OCI-LY7 (cell line): Measurements from ENCODE around the gene ZYX. TPM values are rescaled to one million over a fixed set of nuclear protein-coding genes. Genes with fewer than 3 reads are reported as not detected.

ENCODE experiments used
- BruUV-seq: library from RNA; stranded (reverse); fragments of 400-500 nt; replicated peaks from 2 replicates; lab custom pipeline; 2021; lab: Mats Ljungman, UMichigan
- CTCF ChIA-PET: fragments of 300-600 bp; sonication (Branson Sonifier 250); formaldehyde crosslinking; loops from one replicate; lab custom pipeline; 2022; ENCODE audit warnings: antibody characterized with exemption; ENCODE audit not compliant: unreplicated experiment; lab: Charles Lee
- POLR2A ChIA-PET: fragments of 300-600 bp; sonication (Branson Sonifier 250); formaldehyde crosslinking; loops from one replicate; lab custom pipeline; 2022; ENCODE audit warnings: antibody characterized with exemption; lab: Charles Lee
- DNase-seq: peaks from one replicate; pipeline ENCODE4 v3.0.0-alpha.2; 2015; ENCODE audit warnings: low spot score
- H2AFZ ChIP-seq: fragments of 200-600 bp; sonication (generic), shearing (Covaris generic); 2 replicates; pipeline ENCODE4 v1.6.1; 2014; ENCODE audit warnings: mild to moderate bottlenecking, antibody characterized with exemption, low read length, moderate library complexity
- H3K27ac ChIP-seq: fragments of 200-600 bp; sonication (generic); 2 replicates; pipeline ENCODE4 v1.5.1; 2014; ENCODE audit warnings: mixed run types, low read depth, mild to moderate bottlenecking, moderate library complexity, low read length, inconsistent platforms; ENCODE audit not compliant: poor library complexity, severe bottlenecking
- H3K36me3 ChIP-seq: fragments of 200-600 bp; sonication (generic); 2 replicates; pipeline ENCODE4 v1.6.1; 2014; ENCODE audit warnings: mild to moderate bottlenecking, antibody characterized with exemption, low read length, moderate library complexity, mixed read lengths; ENCODE audit not compliant: insufficient read depth
- H3K4me1 ChIP-seq: fragments of 200-600 bp; sonication (generic); 2 replicates; pipeline ENCODE4 v1.5.1; 2014; ENCODE audit warnings: mild to moderate bottlenecking, low read length; ENCODE audit not compliant: insufficient read depth, poor library complexity, severe bottlenecking
- H3K4me2 ChIP-seq: fragments of 200-600 bp; sonication (generic); 2 replicates; pipeline ENCODE4 v1.6.1; 2014; ENCODE audit warnings: mild to moderate bottlenecking, low read length
- H3K4me3 ChIP-seq: fragments of 200-600 bp; sonication (generic); 2 replicates; pipeline ENCODE4 v1.5.1; 2014; ENCODE audit warnings: mild to moderate bottlenecking, low read depth, low read length; ENCODE audit not compliant: poor library complexity, severe bottlenecking
- H3K79me2 ChIP-seq: fragments of 200-600 bp; sonication (generic); 2 replicates; pipeline ENCODE4 v1.6.1; 2016; ENCODE audit warnings: low read depth, mild to moderate bottlenecking, low read length, moderate library complexity, mixed read lengths; ENCODE audit not compliant: insufficient read depth
- H3K9me2 ChIP-seq: fragments of 200-600 bp; sonication (generic); 2 replicates; pipeline ENCODE4 v1.6.1; 2016; ENCODE audit warnings: mild to moderate bottlenecking, low read length, mixed read lengths; ENCODE audit not compliant: insufficient read depth
- H3K9me3 ChIP-seq: fragments of 200-600 bp; sonication (generic); 2 replicates; pipeline ENCODE4 v1.6.1; 2014; ENCODE audit warnings: mild to moderate bottlenecking, mixed run types, low read length, mixed read lengths
- H4K20me1 ChIP-seq: fragments of 200-600 bp; sonication (generic); 2 replicates; pipeline ENCODE4 v1.6.1; 2014; ENCODE audit warnings: mild to moderate bottlenecking, antibody characterized with exemption, low read length, moderate library complexity, mixed read lengths; ENCODE audit not compliant: insufficient read depth
- EZH2phosphoT487 ChIP-seq: fragments of 200-600 bp; sonication (generic); IDR thresholded peaks from 2 replicates; pipeline ENCODE4 v1.6.1; 2018; ENCODE audit warnings: low read depth, borderline replicate concordance, mild to moderate bottlenecking, mixed run types, antibody characterized with exemption, low read length, moderate library complexity, mixed read lengths
- intact Hi-C: fragments of 100-400 bp; cut with micrococcal nuclease; formaldehyde crosslinking; loops from one replicate; pipeline ENCODE4 v1.10.0; 2022; ENCODE audit not compliant: unreplicated experiment
- total RNA-seq, 2 experiments: library from RNA; depleted of rRNA in 1 of 2; stranded (reverse); fragments of >200 nt in 1 of 2; shearing (Covaris generic) in 1 of 2; gene quantifications; 2 replicates each; pipeline ENCODE4 v1.2.3, GENCODE V29; 2014 to 2022
- TF ChIP-seq, protein P1 (sequence below): fragments of 200-600 bp; sonication (generic); conservative IDR thresholded peaks from 2 replicates; pipeline ENCODE4 v1.5.1; 2014; ENCODE audit warnings: mild to moderate bottlenecking, antibody characterized with exemption, low read length, moderate library complexity, mixed read lengths

ZYX gene
- total RNA-seq, 2 experiments from 2014 or later: 0.44 to 4.2 TPM

DNA sequence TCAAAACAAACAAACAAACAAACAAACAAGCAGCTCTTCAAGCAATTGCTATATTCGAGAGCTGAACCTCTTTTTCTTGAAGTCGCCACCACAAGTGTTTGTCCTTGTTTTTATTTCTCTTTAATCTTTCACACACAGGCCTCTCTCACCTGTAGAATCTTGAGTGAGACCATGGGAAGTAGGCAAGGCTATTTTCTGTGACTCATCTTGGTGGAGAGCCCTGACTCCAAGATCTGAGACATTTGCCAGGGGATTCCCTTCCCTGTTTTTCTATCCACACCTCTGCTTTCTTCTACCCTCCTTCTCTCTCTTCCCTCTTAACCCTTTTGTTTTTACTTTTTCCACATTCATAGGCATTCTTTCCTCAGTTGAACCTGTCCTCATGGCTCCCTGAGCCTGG, 54.1 kb downstream of the ZYX start:
- POLR2A ChIA-PET: no interaction called here
- Histone ChIP-seq H2AFZ (no peak overlapping the region), H3K4me2 (no peak overlapping the region), H3K79me2 (no peaks in the 10 kb centered on the region), H3K27ac (no peak overlapping the region), H4K20me1 (no peaks in the 10 kb centered on the region), H3K9me3 (no peaks in the 10 kb centered on the region), H3K4me3 (no peak overlapping the region), H3K9me2 (no peaks in the 10 kb centered on the region), H3K36me3 (no peaks in the 10 kb centered on the region), H3K4me1 (no peaks in the 10 kb centered on the region)
- DNase-seq: no peak
- TF ChIP-seq, protein P1, sequence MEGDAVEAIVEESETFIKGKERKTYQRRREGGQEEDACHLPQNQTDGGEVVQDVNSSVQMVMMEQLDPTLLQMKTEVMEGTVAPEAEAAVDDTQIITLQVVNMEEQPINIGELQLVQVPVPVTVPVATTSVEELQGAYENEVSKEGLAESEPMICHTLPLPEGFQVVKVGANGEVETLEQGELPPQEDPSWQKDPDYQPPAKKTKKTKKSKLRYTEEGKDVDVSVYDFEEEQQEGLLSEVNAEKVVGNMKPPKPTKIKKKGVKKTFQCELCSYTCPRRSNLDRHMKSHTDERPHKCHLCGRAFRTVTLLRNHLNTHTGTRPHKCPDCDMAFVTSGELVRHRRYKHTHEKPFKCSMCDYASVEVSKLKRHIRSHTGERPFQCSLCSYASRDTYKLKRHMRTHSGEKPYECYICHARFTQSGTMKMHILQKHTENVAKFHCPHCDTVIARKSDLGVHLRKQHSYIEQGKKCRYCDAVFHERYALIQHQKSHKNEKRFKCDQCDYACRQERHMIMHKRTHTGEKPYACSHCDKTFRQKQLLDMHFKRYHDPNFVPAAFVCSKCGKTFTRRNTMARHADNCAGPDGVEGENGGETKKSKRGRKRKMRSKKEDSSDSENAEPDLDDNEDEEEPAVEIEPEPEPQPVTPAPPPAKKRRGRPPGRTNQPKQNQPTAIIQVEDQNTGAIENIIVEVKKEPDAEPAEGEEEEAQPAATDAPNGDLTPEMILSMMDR: no peak
- no peak for TF ChIP-seq EZH2phosphoT487
- intact Hi-C loops: no loop called here
- BruUV-seq: no TSS peak
- CTCF ChIA-PET: no interaction called here

- Histone ChIP-seq H3K36me3 (no peaks in the 10 kb centered on the region), H3K4me3 (no peak overlapping the region), H3K4me1 (no peaks in the 10 kb centered on the region), H3K9me3 (no peaks in the 10 kb centered on the region), H3K79me2 (no peaks in the 10 kb centered on the region), H3K27ac (no peak overlapping the region), H3K9me2 (no peaks in the 10 kb centered on the region), H2AFZ (no peak overlapping the region), H4K20me1 (no peaks in the 10 kb centered on the region), H3K4me2 (no peak overlapping the region)
- intact Hi-C loops: no loop called here
- TF ChIP-seq EZH2phosphoT487: no peak
- TF ChIP-seq, protein P1: no peak
- BruUV-seq: no TSS peak
- POLR2A ChIA-PET: interaction anchor here (0.5 kb wide), 1 partner anchor 110 kb away, joined by 3 read pairs; no protein-coding TSS in a partner anchor
- CTCF ChIA-PET: no interaction called here
- no peak for DNase-seq
Observed at GRCh38 chr7:143436325-143436946, 55.3 kb downstream of the ZYX start.

DNA sequence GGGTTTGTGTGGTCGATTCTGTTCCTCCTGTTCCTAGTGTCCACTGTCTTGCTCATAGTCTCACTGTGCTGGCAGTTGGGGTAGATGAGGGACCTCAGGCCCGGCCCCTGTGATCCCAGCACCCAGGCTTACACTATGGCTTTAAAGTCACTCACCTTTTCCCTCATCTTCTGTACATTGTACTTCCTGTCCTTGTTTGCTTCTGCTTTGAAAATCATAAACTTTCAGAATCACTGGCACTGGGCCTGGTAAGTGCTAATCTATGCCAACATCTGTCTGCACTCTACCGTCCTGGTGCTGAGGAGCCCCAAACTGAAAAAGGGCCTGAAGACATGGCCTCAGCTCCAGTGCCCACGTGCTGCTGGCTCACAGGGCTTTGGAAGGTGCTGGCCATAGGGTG, 56.4 kb downstream of the ZYX start:
- no peak overlapping the region for H3K27ac ChIP-seq
- TF ChIP-seq, protein P1: no peak
- no peak for TF ChIP-seq EZH2phosphoT487
- H3K9me3 ChIP-seq: no peaks in the 10 kb centered on the region
- H3K9me2 ChIP-seq: no peaks in the 10 kb centered on the region
- H3K4me2 ChIP-seq: no peak overlapping the region
- H3K36me3 ChIP-seq: no peaks in the 10 kb centered on the region
- H3K4me3 ChIP-seq: no peak overlapping the region
- no peak for DNase-seq
- H3K4me1 ChIP-seq: no peaks in the 10 kb centered on the region
- CTCF ChIA-PET: no interaction called here
- H4K20me1 ChIP-seq: no peaks in the 10 kb centered on the region
- no peak overlapping the region for H2AFZ ChIP-seq
- no peaks in the 10 kb centered on the region for H3K79me2 ChIP-seq
- intact Hi-C loops: no loop called here
- no TSS peak for BruUV-seq
- POLR2A ChIA-PET: no interaction called here
